IPS-18a (cell line): Measurements from ENCODE around the gene PABPN1L.

ENCODE experiments used
- H3K27ac ChIP-seq: one replicate; pipeline ENCODE4 v1.5.1; 2013; ENCODE audit warnings: low read length
- H3K27me3 ChIP-seq: one replicate; pipeline ENCODE4 v1.6.1; 2013; ENCODE audit warnings: mild to moderate bottlenecking, low read length; ENCODE audit not compliant: control insufficient read depth, insufficient read depth
- H3K36me3 ChIP-seq: one replicate; pipeline ENCODE4 v1.6.1; 2013; ENCODE audit warnings: low read depth, low read length; ENCODE audit not compliant: control insufficient read depth
- H3K4me1 ChIP-seq: one replicate; pipeline ENCODE4 v1.6.1; 2013; ENCODE audit warnings: low read depth, low read length; ENCODE audit not compliant: control insufficient read depth
- H3K4me3 ChIP-seq: one replicate; pipeline ENCODE4 v1.5.1; 2013; ENCODE audit warnings: low read length
- H3K9ac ChIP-seq: one replicate; pipeline ENCODE4 v1.6.1; 2013; ENCODE audit warnings: mild to moderate bottlenecking, low read length, moderate library complexity
- H3K9me3 ChIP-seq: one replicate; pipeline ENCODE4 v1.6.1; 2013; ENCODE audit warnings: low read depth, low read length; ENCODE audit not compliant: control insufficient read depth

Gene PABPN1L

DNA sequence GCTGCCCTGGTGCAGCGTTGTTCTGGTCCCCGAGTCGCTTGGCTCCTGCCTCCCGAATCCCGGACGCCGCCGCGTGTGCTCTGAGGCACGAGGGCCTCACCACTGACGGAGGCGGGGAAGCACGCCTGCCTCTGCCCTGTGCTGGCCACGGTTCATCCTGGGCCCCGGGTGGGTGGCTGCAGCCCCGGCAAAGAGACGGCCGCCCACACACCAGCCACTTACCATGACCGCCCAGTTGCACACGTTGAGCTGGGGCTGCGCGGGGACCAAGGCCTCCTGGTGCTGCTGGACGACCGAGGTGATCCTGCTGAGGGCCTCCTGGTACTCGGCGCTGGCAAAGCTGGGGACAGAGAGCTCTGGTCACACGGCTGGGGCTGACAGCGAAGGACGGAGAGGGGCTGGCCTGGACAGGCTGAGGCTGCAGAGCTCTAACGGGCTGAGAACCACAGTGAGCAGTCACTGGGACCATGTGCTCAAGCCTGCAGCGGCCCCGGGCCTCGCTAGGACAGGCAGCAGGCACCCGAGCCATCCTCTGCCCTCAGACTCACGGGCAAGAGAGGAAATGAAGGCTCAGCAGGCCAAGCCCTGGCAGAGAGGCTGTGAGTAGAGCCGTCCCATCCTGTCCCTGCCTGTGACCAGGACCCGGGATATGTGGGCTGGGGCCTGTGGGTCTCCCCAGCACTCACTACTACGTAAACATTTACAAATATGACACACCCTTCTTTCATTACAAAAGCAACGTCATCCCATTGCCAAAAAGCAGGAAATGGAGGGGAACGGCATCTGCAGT is 48.5 kb downstream of the PABPN1L start:
- Histone ChIP-seq H3K27me3 (no peaks in the 10 kb centered on the region), H3K27ac (no peak overlapping the region), H3K9ac (no peak overlapping the region), H3K4me3 (no peak overlapping the region), H3K36me3 (no peaks in the 10 kb centered on the region), H3K9me3 (no peaks in the 10 kb centered on the region), H3K4me1 (no peaks in the 10 kb centered on the region)

DNA sequence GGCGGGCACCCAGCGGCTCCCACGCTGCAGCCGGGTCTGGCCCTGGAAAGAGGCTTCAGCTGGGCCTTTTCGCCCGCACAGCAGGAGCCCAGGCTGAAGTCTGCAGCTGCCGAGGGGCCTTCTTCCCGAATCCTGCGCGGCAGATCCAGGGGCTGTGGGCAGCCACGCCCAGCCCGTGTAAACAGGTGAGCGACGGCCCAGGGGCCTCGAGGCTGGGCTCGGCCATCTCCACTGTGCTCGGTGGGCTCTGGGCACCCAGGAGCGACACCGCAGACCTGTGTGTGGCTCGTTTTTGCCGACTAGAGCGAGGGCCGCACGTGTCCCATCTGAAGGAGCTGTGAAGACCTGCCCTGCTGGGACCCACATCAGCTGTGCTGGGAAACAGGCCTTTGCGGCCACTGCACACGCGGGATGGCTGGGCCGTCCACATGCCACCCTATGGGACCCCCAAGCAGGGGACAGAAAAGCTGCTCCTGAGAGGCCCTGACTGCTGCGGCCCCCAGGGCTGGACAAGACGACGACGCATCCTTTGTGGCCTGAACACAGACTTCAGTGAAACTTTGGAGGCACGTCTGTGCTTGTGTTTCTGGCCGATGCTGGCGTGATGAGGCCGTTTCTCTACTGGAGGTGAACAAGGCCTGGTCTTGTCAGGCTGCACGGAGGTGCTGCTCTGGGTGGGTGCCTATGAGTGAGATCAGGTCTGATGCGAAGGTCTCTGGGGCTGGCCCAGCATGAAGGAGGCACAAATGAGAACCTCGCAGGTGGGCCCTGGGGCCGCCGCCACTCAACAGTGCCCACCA is 49.5 kb downstream of the PABPN1L start:
- H3K9me3 ChIP-seq = no peaks in the 10 kb centered on the region
- no peaks in the 10 kb centered on the region for H3K36me3 ChIP-seq
- H3K27ac ChIP-seq = no peak overlapping the region
- no peaks in the 10 kb centered on the region for H3K27me3 ChIP-seq
- H3K4me3 ChIP-seq = no peak overlapping the region
- no peaks in the 10 kb centered on the region for H3K4me1 ChIP-seq
- H3K9ac ChIP-seq = no peak overlapping the region

GRCh38 chr16:88815901-88816589 is 50.4 kb downstream of the PABPN1L start:
- no peak overlapping the region for H3K27ac ChIP-seq

DNA sequence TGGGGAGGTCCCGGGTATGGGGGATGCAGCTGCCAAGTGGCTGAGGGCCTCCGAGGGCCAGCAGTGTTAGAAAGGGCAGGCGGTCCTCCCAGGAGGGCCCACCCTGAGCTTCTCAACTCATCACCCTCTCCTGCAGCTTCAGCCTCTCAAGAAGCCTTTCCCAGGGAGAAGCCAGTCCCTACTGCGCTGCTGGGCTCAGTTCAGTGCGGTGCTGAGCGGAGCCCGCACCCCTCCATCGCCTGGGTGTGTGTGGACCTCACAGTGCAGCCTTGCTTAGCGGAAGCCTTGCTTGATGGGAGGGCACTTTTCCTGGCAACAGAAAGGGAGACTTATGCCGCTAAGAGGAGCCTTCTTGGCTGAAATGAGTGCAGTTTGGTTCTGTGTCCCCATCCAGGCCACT is 51.2 kb downstream of the PABPN1L start:
- Histone ChIP-seq H3K36me3 (no peaks in the 10 kb centered on the region), H3K4me3 (no peak overlapping the region), H3K9ac (no peak overlapping the region), H3K27ac (no peak overlapping the region), H3K9me3 (no peaks in the 10 kb centered on the region), H3K27me3 (no peaks in the 10 kb centered on the region), H3K4me1 (peaks cover 4% of the 10 kb centered on the region)

More at GRCh38 chr16:88815901-88816589, 50.4 kb downstream of the PABPN1L start:
- H3K27me3 ChIP-seq = no peaks in the 10 kb centered on the region
- no peaks in the 10 kb centered on the region for H3K36me3 ChIP-seq
- H3K4me1 ChIP-seq = no peaks in the 10 kb centered on the region
- no peak overlapping the region for H3K4me3 ChIP-seq
- H3K9me3 ChIP-seq = no peaks in the 10 kb centered on the region
- no peak overlapping the region for H3K9ac ChIP-seq

- H3K9ac ChIP-seq = no peak overlapping the region
- peaks cover 7% of the 10 kb centered on the region for H3K4me1 ChIP-seq
- peaks cover 9% of the 10 kb centered on the region for H3K36me3 ChIP-seq
- H3K27me3 ChIP-seq = no peaks in the 10 kb centered on the region
- no peak overlapping the region for H3K4me3 ChIP-seq
- H3K27ac ChIP-seq = no peak overlapping the region
- no peaks in the 10 kb centered on the region for H3K9me3 ChIP-seq
Measured at GRCh38 chr16:88814144-88814502, 52.3 kb downstream of the PABPN1L start.
